Measurements from ENCODE around the gene ADAM23. TPM values are rescaled to one million over a fixed set of nuclear protein-coding genes. Genes with fewer than 3 reads are reported as not detected.
A peak's percentile ranks its signal among the peaks of the same experiment; 100 is the strongest.

The ADAM23 gene
- total and polyA plus RNA-seq, 8 donors, result 0.85 to 3.9 (median 1.4) TPM; not detected in 1

GRCh38 chr2:206635015-206635414 is 191.7 kb downstream of the ADAM23 start:
- Histone ChIP-seq H3K27ac (no peak overlapping the region), H3K4me1 (no peaks in the 10 kb centered on the region), H3K9me3 (no peaks in the 10 kb centered on the region), H3K4me3 (no peak overlapping the region), H3K27me3 (peaks cover 0 to 12% (median 0%) of the 10 kb centered on the region in 3 donors), H3K36me3 (no peaks in the 10 kb centered on the region)
- intact Hi-C loops (cut with DNase I; ENCODE audit: low total_unique reads), result no loop called here
- no peak for DNase-seq
- TF ChIP-seq EP300 (IDR thresholded peaks at IDR 0.05), result no peak
- TF ChIP-seq CTCF (IDR thresholded peaks at IDR 0.05), result no peak
- TF ChIP-seq POLR2AphosphoS5 (IDR thresholded peaks at IDR 0.05), result no peak
- no peak for TF ChIP-seq POLR2A (IDR thresholded peaks at IDR 0.05)
- 71 to 89% (median 85%) methylated on average over 1 of the region's 1 CpG for WGBS, 5 donors

- H3K27ac ChIP-seq, result no peak overlapping the region
- WGBS, 5 donors, result 16 to 31% (median 22%) methylated on average over 2 of the region's 2 CpGs
Measured at GRCh38 chr2:206639636-206640035, 196.3 kb downstream of the ADAM23 start.

GRCh38 chr2:206641226-206641625 is 197.9 kb downstream of the ADAM23 start:
- H3K27me3 ChIP-seq, result peaks cover 3 to 51% (median 19%) of the 10 kb centered on the region in 3 donors

More at GRCh38 chr2:206639636-206640035, 196.3 kb downstream of the ADAM23 start:
- H3K4me3 ChIP-seq, result no peak overlapping the region
- no peak for DNase-seq
- H3K9me3 ChIP-seq, result peaks cover 0 to 8% (median 4%) of the 10 kb centered on the region in 4 donors
- intact Hi-C loops (cut with DNase I; ENCODE audit: low total_unique reads), result no loop called here
- H3K27me3 ChIP-seq, result peaks cover 3 to 51% (median 19%) of the 10 kb centered on the region in 3 donors
- TF ChIP-seq POLR2A (IDR thresholded peaks at IDR 0.05) (no peak), CTCF (IDR thresholded peaks at IDR 0.05) (no peak), POLR2AphosphoS5 (IDR thresholded peaks at IDR 0.05) (no peak), EP300 (IDR thresholded peaks at IDR 0.05) (no peak)
- H3K4me1 ChIP-seq, result peaks cover 0 to 9% (median 3%) of the 10 kb centered on the region in 4 donors
- no peaks in the 10 kb centered on the region for H3K36me3 ChIP-seq

GRCh38 chr2:206642075-206643025 is 199.0 kb downstream of the ADAM23 start, which contains the start of gene FAM237A:
TSS of gene FAM237A (plus strand) at chr2:206642487. CDS start at chr2:206644237, 1,750 bp downstream.
- peaks cover 0 to 9% (median 3%) of the 10 kb centered on the region in 4 donors for H3K4me1 ChIP-seq
- 8 to 10% (median 10%) methylated on average over 25 to 56 of the region's 56 CpGs for WGBS, 5 donors
- H3K27ac ChIP-seq, result no peak within 1 kb of the TSS
- intact Hi-C loops (cut with DNase I; ENCODE audit: low total_unique reads), result no loop called here
- DNase-seq, result peak in 1 of 2 donors; percentile 85
- no peak for TF ChIP-seq CTCF (IDR thresholded peaks at IDR 0.05)
- no peak for TF ChIP-seq POLR2A (IDR thresholded peaks at IDR 0.05)
- no peak for TF ChIP-seq POLR2AphosphoS5 (IDR thresholded peaks at IDR 0.05)
- TF ChIP-seq EP300 (IDR thresholded peaks at IDR 0.05), result no peak
- peaks cover 0 to 8% (median 4%) of the 10 kb centered on the region in 4 donors for H3K9me3 ChIP-seq
- H3K36me3 ChIP-seq, result no peaks in the 10 kb centered on the region
- H3K27me3 ChIP-seq, result peaks cover 3 to 51% (median 19%) of the 10 kb centered on the region in 3 donors
- H3K4me3 ChIP-seq, result no peak within 1 kb of the TSS

More at GRCh38 chr2:206641226-206641625, 197.9 kb downstream of the ADAM23 start:
- Histone ChIP-seq H3K36me3 (no peaks in the 10 kb centered on the region), H3K27ac (no peak overlapping the region), H3K9me3 (peaks cover 0 to 8% (median 4%) of the 10 kb centered on the region in 4 donors), H3K4me1 (peaks cover 0 to 9% (median 3%) of the 10 kb centered on the region in 4 donors), H3K4me3 (no peak overlapping the region)
- WGBS, 5 donors, result 31 to 39% (median 38%) methylated on average over 3 of the region's 3 CpGs
- intact Hi-C loops (cut with DNase I; ENCODE audit: low total_unique reads), result no loop called here
- DNase-seq, result no peak
- TF ChIP-seq POLR2AphosphoS5 (IDR thresholded peaks at IDR 0.05), result no peak
